SK-MEL-5 (cell line): ENCODE measurements around the gene SH2D5. TPM values are rescaled to one million over a fixed set of nuclear protein-coding genes. Genes with fewer than 3 reads are reported as not detected.
A peak's percentile ranks its signal among the peaks of the same experiment; 100 is the strongest.

Experiments
- DNase-seq: peaks from one replicate; pipeline ENCODE4 v3.0.0-alpha.2; 2016; ENCODE audit warnings: low read depth, low spot score
- in situ Hi-C: cut with HindIII; loops from 2 replicates; pipeline ENCODE4 v1.10.0; 2016; ENCODE audit warnings: low sequenced_read_pairs, high pct_unique_total_duplicates, low pct_unique_long_range_greater_than_20kb
- total RNA-seq: library from RNA; depleted of rRNA; stranded (reverse); fragments of >200 nt; shearing (Covaris generic); gene quantifications from 2 replicates; pipeline ENCODE4 v1.2.3, GENCODE V29; 2014

The SH2D5 gene
- total RNA-seq, 1 experiment from 2014 or later = 3.7 TPM

- DNase-seq = no peak
- in situ Hi-C loops = no loop called here
These were observed 2.4 kb downstream of the SH2D5 start for GRCh38 chr1:20729990-20730689.

- no peak for DNase-seq
- in situ Hi-C loops = no loop called here
These were observed 3.2 kb downstream of the SH2D5 start for GRCh38 chr1:20729155-20729931.

- no peak for DNase-seq
- in situ Hi-C loops = no loop called here
These were observed 3.9 kb downstream of the SH2D5 start for GRCh38 chr1:20728371-20729154.

- DNase-seq = peak; percentile 15
- in situ Hi-C loops = no loop called here
These were observed 4.7 kb downstream of the SH2D5 start for GRCh38 chr1:20727746-20728316.

- in situ Hi-C loops = no loop called here
- DNase-seq = no peak
These were observed 5.4 kb downstream of the SH2D5 start for GRCh38 chr1:20726932-20727745.

GRCh38 chr1:20726118-20726911 is 6.2 kb downstream of the SH2D5 start:
- no peak for DNase-seq
- in situ Hi-C loops = no loop called here

GRCh38 chr1:20725189-20726117 is 7.0 kb downstream of the SH2D5 start:
- in situ Hi-C loops = no loop called here

GRCh38 chr1:20724364-20725188 is 7.9 kb downstream of the SH2D5 start:
- in situ Hi-C loops = no loop called here
- no peak for DNase-seq

More at GRCh38 chr1:20725189-20726117, 7.0 kb downstream of the SH2D5 start:
- DNase-seq = no peak

- in situ Hi-C loops = no loop called here
- DNase-seq = no peak
These were observed 8.8 kb downstream of the SH2D5 start for GRCh38 chr1:20723537-20724363.

- in situ Hi-C loops = no loop called here
These were observed 9.4 kb downstream of the SH2D5 start for GRCh38 chr1:20723159-20723536.

GRCh38 chr1:20721117-20722061 is 11.1 kb downstream of the SH2D5 start:
- no peak for DNase-seq
- in situ Hi-C loops = no loop called here

More at GRCh38 chr1:20723159-20723536, 9.4 kb downstream of the SH2D5 start:
- no peak for DNase-seq

- in situ Hi-C loops = no loop called here
- DNase-seq = no peak
These were observed 11.8 kb downstream of the SH2D5 start for GRCh38 chr1:20720631-20721091.
